GM12878 (cell line): ENCODE results near the gene SCARB1. TPM values are rescaled to one million over a fixed set of nuclear protein-coding genes. Genes with fewer than 3 reads are reported as not detected.

Experiments used
- BRCA1 ChIP-seq: IDR thresholded peaks from 2 replicates; pipeline ENCODE4 v1.6.1; 2011; ENCODE audit warnings: low read depth, low read length, improper control_type of control experiment
- EP300 ChIP-seq, 2 experiments: fragments of 150-350 bp in 1 of 2; IDR thresholded peaks; 2 replicates each; pipeline ENCODE4 v1.6.1; 2011 to 2012; ENCODE audit warnings: low read depth in 2 of 2, low read length in 2 of 2, borderline replicate concordance in 1 of 2, improper control_type of control experiment in 1 of 2, inconsistent platforms in 1 of 2; ENCODE audit not compliant: control insufficient read depth in 1 of 2
- FOXM1 ChIP-seq: IDR thresholded peaks from 2 replicates; pipeline ENCODE4 v1.6.1; 2012; ENCODE audit warnings: low read depth, mild to moderate bottlenecking, inconsistent platforms, low read length, moderate library complexity
- GATAD2B ChIP-seq: fragments of 450-650 bp; conservative IDR thresholded peaks from 2 replicates; pipeline ENCODE4 v1.6.1; 2017; ENCODE audit warnings: low read depth, mild to moderate bottlenecking, moderate library complexity
- HDAC2 ChIP-seq: fragments of 200-600 bp; sonication (generic); IDR thresholded peaks from 2 replicates; pipeline ENCODE4 v1.6.1; 2017
- MTA2 ChIP-seq: fragments of 450-650 bp; IDR thresholded peaks from 2 replicates; pipeline ENCODE4 v1.6.1; 2016; ENCODE audit warnings: low read depth, mild to moderate bottlenecking, moderate library complexity
- MYC ChIP-seq: IDR thresholded peaks from 2 replicates; pipeline ENCODE4 v1.6.1; 2011; ENCODE audit warnings: mild to moderate bottlenecking, low read length, moderate library complexity, inconsistent platforms; ENCODE audit not compliant: insufficient read depth, insufficient replicate concordance, insufficient read length, severe bottlenecking
- NBN ChIP-seq: fragments of 450-650 bp; IDR thresholded peaks from 2 replicates; pipeline ENCODE4 v1.6.1; 2016
- NR2C1 ChIP-seq: fragments of 450-650 bp; IDR thresholded peaks from 2 replicates; pipeline ENCODE4 v1.6.1; 2017; ENCODE audit warnings: antibody characterized with exemption, mild to moderate bottlenecking, moderate library complexity
- NR2F1 ChIP-seq: fragments of 450-650 bp; conservative IDR thresholded peaks from 2 replicates; pipeline ENCODE4 v1.6.1; 2017; ENCODE audit warnings: mild to moderate bottlenecking
- PML ChIP-seq: IDR thresholded peaks from 2 replicates; pipeline ENCODE4 v1.6.1; 2012; ENCODE audit warnings: low read length, inconsistent platforms
- POLR2AphosphoS2 ChIP-seq: IDR thresholded peaks from 2 replicates; pipeline ENCODE4 v1.6.1; 2011; ENCODE audit warnings: low read depth, mild to moderate bottlenecking, low read length, improper control_type of control experiment, moderate library complexity
- POU2F2 ChIP-seq: IDR thresholded peaks from 3 replicates; pipeline ENCODE4 v1.6.1; 2011; ENCODE audit warnings: low read depth, mild to moderate bottlenecking, low read length, borderline replicate concordance
- SMC3 ChIP-seq: IDR thresholded peaks from 2 replicates; pipeline ENCODE4 v1.6.1; 2011; ENCODE audit warnings: low read length, improper control_type of control experiment, borderline replicate concordance
- SP1 ChIP-seq: IDR thresholded peaks from one replicate; pipeline ENCODE4 v1.6.1; 2011; ENCODE audit warnings: low read depth, low read length
- TCF12 ChIP-seq: IDR thresholded peaks from 2 replicates; pipeline ENCODE4 v1.6.1; 2011; ENCODE audit warnings: low read depth, mild to moderate bottlenecking, low read length
- ZNF207 ChIP-seq: fragments of 450-650 bp; IDR thresholded peaks from 2 replicates; pipeline ENCODE4 v1.6.1; 2014; ENCODE audit warnings: antibody characterized with exemption, mild to moderate bottlenecking, borderline replicate concordance
- ZNF622 ChIP-seq: fragments of 450-650 bp; IDR thresholded peaks from 2 replicates; pipeline ENCODE4 v1.6.1; 2017; ENCODE audit warnings: mild to moderate bottlenecking, inconsistent platforms
- polyA plus RNA-seq, 11 experiments: library from polyadenylated mRNA; depleted of rRNA in 4 of 11; unstranded in 6 of 11; stranded (reverse) in 5 of 11; fragments of >200 nt; fragmentation: Nextera tagmentation in 4 of 11; fragmentation: Illumina TruSeq in 1 of 11; extraction: Ambion mirVana in 4 of 11; extraction: Trizol in 1 of 11; gene quantifications; 1 replicate in 1 of 11; 2 replicates in 10 of 11; pipeline versions ENCODE4 v1.2.1 to v1.2.3, GENCODE V29; 2011 to 2016; ENCODE audit warnings: inconsistent platforms in 2 of 11, missing spikeins in 2 of 11, low read depth in 1 of 11
- total RNA-seq, 4 experiments: library from RNA; depleted of rRNA in 3 of 4; stranded (reverse); fragments of >200 nt in 3 of 4; fragmentation: Illumina TruSeq in 1 of 4; extraction: Trizol in 1 of 4; gene quantifications; 2 replicates each; pipeline versions ENCODE4 v1.2.1 to v1.2.3, GENCODE V29; 2013 to 2021
- TF ChIP-seq, protein P1 (sequence below): IDR thresholded peaks from 2 replicates; pipeline ENCODE4 v1.6.1; 2011; ENCODE audit warnings: borderline replicate concordance, low read depth, mild to moderate bottlenecking, moderate library complexity, low read length; ENCODE audit not compliant: insufficient read depth, poor library complexity, severe bottlenecking
- TF ChIP-seq, protein P2 (sequence below): IDR thresholded peaks from 2 replicates; pipeline ENCODE4 v1.6.1; 2011; ENCODE audit warnings: low read depth, low read length, improper control_type of control experiment, borderline replicate concordance
- TF ChIP-seq, protein P3 (sequence below): IDR thresholded peaks from 2 replicates; pipeline ENCODE4 v1.6.1; 2012; ENCODE audit warnings: low read depth, low read length, improper control_type of control experiment
- TF ChIP-seq, protein P4 (sequence below): fragments of 450-650 bp; IDR thresholded peaks from 2 replicates; pipeline ENCODE4 v1.6.1; 2016; ENCODE audit warnings: mild to moderate bottlenecking
- TF ChIP-seq, protein P5 (sequence below), 3 experiments: IDR thresholded peaks in 2 of 3; conservative IDR thresholded peaks in 1 of 3; 2 replicates each; pipeline ENCODE4 v1.5.1; 2011; ENCODE audit warnings: low read depth in 3 of 3, low read length in 3 of 3, mild to moderate bottlenecking in 3 of 3, control low read depth in 2 of 3, moderate library complexity in 2 of 3, inconsistent platforms in 1 of 3, mixed read lengths in 1 of 3; ENCODE audit not compliant: control insufficient read depth in 2 of 3, insufficient read depth in 1 of 3; ENCODE audit errors: extremely low read depth in 1 of 3

SCARB1 gene
- total and polyA plus RNA-seq, 10 of the 15 experiments (the other 5 are each of a cell fraction or from before 2014, with no cell fraction given) = 0.34 to 104 (median 63.1) TPM

DNA sequence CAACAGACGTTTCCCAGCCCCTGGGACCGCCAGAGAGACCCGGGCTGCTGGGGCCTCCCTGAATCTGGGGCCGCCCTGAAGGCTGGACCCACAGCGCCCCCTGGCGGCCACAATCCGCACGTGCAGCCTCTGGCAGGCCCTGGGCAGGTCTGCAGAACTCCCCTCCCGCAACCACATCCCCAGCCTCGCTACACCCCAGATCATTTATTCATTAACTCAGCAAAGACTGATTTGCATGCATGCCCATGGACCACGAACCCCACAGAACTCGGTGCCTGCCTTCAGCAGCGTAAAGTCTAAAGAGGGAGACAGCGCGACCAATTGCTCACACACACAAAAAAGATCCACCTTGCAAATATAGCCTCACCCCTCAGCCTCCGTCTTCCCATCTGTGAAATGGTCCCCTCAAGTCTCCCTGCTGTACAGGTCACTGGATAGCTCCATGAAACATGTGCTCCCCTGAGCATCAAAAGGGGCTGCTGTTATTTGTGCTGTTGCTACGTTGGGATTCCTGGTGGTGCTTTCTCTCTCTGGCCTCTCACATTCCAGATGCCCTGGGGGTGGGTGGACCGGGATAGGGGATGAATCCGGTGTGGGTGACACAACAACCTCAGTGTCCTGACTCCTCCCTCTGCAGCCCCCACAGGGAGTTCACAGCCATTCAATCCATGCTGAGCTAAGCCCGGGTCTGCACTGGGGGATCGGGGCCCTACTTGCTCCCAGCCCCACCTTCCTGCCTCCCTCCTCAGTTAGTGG, 96.4 kb downstream of the SCARB1 start (continued):
- TF ChIP-seq BRCA1 (no peak), MYC (no peak), ZNF622 (no peak), POU2F2 (peak; percentile 97; the same call in 2 of the 3 replicates), SP1 (peak; percentile 45), EP300 (IDR thresholded peaks at IDR 0.05; ENCODE audit: borderline replicate concordance in 1 of 2, control insufficient read depth in 1 of 2, low read depth in 2 of 2, low read length in 2 of 2) (0 out of 4 replicates have a peak, but pooled peaks of 1 of the 2 experiments have one; percentile 20), TCF12 (0 out of 2 replicates have a peak, but pooled peaks have one; percentile 29), NR2F1 (0 out of 2 replicates have a peak, but pooled peaks have one; percentile 20), PML (no peak), POLR2AphosphoS2 (no peak), ZNF207 (no peak; the same call in 1 of the 2 replicates), NR2C1 (no peak), MTA2 (peak; percentile 41; the same call in 1 of the 2 replicates), NBN (peak; percentile 76; the same call in 1 of the 2 replicates), FOXM1 (0 out of 2 replicates have a peak, but pooled peaks have one; percentile 20), GATAD2B (no peak), SMC3 (peak; percentile 94), HDAC2 (no peak)
- TF ChIP-seq, protein P1, sequence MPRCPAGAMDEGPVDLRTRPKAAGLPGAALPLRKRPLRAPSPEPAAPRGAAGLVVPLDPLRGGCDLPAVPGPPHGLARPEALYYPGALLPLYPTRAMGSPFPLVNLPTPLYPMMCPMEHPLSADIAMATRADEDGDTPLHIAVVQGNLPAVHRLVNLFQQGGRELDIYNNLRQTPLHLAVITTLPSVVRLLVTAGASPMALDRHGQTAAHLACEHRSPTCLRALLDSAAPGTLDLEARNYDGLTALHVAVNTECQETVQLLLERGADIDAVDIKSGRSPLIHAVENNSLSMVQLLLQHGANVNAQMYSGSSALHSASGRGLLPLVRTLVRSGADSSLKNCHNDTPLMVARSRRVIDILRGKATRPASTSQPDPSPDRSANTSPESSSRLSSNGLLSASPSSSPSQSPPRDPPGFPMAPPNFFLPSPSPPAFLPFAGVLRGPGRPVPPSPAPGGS = no peak
- TF ChIP-seq, protein P2, sequence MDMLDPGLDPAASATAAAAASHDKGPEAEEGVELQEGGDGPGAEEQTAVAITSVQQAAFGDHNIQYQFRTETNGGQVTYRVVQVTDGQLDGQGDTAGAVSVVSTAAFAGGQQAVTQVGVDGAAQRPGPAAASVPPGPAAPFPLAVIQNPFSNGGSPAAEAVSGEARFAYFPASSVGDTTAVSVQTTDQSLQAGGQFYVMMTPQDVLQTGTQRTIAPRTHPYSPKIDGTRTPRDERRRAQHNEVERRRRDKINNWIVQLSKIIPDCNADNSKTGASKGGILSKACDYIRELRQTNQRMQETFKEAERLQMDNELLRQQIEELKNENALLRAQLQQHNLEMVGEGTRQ = peak; percentile 31; the same call in 1 of the 2 replicates
- TF ChIP-seq, protein P3, sequence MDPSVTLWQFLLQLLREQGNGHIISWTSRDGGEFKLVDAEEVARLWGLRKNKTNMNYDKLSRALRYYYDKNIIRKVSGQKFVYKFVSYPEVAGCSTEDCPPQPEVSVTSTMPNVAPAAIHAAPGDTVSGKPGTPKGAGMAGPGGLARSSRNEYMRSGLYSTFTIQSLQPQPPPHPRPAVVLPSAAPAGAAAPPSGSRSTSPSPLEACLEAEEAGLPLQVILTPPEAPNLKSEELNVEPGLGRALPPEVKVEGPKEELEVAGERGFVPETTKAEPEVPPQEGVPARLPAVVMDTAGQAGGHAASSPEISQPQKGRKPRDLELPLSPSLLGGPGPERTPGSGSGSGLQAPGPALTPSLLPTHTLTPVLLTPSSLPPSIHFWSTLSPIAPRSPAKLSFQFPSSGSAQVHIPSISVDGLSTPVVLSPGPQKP = peak; percentile 40; the same call in 1 of the 2 replicates
- TF ChIP-seq, protein P4, sequence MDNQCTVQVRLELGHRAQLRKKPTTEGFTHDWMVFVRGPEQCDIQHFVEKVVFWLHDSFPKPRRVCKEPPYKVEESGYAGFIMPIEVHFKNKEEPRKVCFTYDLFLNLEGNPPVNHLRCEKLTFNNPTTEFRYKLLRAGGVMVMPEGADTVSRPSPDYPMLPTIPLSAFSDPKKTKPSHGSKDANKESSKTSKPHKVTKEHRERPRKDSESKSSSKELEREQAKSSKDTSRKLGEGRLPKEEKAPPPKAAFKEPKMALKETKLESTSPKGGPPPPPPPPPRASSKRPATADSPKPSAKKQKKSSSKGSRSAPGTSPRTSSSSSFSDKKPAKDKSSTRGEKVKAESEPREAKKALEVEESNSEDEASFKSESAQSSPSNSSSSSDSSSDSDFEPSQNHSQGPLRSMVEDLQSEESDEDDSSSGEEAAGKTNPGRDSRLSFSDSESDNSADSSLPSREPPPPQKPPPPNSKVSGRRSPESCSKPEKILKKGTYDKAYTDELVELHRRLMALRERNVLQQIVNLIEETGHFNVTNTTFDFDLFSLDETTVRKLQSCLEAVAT = peak; percentile 79
- TF ChIP-seq, protein P5, sequence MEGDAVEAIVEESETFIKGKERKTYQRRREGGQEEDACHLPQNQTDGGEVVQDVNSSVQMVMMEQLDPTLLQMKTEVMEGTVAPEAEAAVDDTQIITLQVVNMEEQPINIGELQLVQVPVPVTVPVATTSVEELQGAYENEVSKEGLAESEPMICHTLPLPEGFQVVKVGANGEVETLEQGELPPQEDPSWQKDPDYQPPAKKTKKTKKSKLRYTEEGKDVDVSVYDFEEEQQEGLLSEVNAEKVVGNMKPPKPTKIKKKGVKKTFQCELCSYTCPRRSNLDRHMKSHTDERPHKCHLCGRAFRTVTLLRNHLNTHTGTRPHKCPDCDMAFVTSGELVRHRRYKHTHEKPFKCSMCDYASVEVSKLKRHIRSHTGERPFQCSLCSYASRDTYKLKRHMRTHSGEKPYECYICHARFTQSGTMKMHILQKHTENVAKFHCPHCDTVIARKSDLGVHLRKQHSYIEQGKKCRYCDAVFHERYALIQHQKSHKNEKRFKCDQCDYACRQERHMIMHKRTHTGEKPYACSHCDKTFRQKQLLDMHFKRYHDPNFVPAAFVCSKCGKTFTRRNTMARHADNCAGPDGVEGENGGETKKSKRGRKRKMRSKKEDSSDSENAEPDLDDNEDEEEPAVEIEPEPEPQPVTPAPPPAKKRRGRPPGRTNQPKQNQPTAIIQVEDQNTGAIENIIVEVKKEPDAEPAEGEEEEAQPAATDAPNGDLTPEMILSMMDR (IDR thresholded peaks at IDR 0.05 in 2 of 3, conservative IDR thresholded peaks at IDR 0.05 in 1 of 3; ENCODE audit: control insufficient read depth in 2 of 3, extremely low read depth in 1 of 3, insufficient read depth in 1 of 3, low read depth in 3 of 3, low read length in 3 of 3) = peak; percentile 96 to 98 (median 97); a peak in 5 of 6 replicates
